ENCODE measurements around the gene ZNF488.

DNA sequence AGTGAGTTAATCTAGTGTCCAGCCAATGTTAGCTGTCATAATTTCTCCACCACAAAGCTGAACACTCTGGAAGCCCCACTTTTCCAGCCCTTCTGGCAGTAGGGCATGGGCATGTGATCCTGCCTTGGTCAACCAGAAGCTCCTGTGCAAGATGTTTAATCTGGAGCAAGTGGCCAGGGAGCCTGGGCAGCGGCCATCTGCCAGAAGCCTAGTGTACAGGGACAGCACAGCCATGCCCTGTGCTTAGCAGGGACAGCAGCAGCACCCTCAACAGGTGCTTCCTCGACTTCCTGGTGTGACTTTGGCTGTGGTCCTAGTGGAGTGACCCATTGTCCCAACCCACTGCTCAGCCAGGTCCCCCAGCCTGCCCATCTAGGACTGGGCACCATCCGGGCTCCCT, 25.6 kb downstream of the ZNF488 start:
- no peak for TF ChIP-seq CTCF (IDR thresholded peaks at IDR 0.05; ENCODE audit: low read depth, low read length, poor library complexity, severe bottlenecking)
- no peak for TF ChIP-seq EZH2phosphoT487 (IDR thresholded peaks at IDR 0.05; ENCODE audit: borderline replicate concordance, low read length)
